Ovary (tissue), 9 donors: ENCODE results near the gene HIF3A. TPM values are rescaled to one million over a fixed set of nuclear protein-coding genes. Genes with fewer than 3 reads are reported as not detected.
"Not testable (repeated sequence)": the region's sequence is repeated elsewhere in the genome, so short reads cannot be mapped to it uniquely, and the experiment has no call there.

Experiments
- DNase-seq, 5 donors: peaks; one replicate each; pipeline ENCODE4 v3.0.0-alpha.2; 2019 to 2020
- H3K27ac ChIP-seq, 2 donors: fragments of 200-600 bp; one replicate each; pipeline versions ENCODE4 v1.5.1 to v1.8.0; 2019 to 2022
- H3K27me3 ChIP-seq: fragments of 200-600 bp; one replicate; pipeline ENCODE4 v1.8.0; 2022
- H3K36me3 ChIP-seq: fragments of 200-600 bp; sonication (generic); one replicate; pipeline ENCODE4 v1.5.1; 2019
- H3K4me1 ChIP-seq: one replicate; pipeline ENCODE4 v1.8.1; 2013; ENCODE audit warnings: mild to moderate bottlenecking, moderate library complexity; ENCODE audit not compliant: insufficient read depth
- H3K4me3 ChIP-seq: fragments of 200-600 bp; sonication (generic); one replicate; pipeline ENCODE4 v1.5.1; 2017
- H3K9me3 ChIP-seq, 2 donors: fragments of 200-600 bp in 1 of 2; sonication (generic) in 1 of 2; one replicate each; pipeline versions ENCODE4 v1.5.1 to v1.8.1; 2013 to 2019; ENCODE audit warnings: mild to moderate bottlenecking in 1 of 2, moderate library complexity in 1 of 2
- EP300 ChIP-seq: sonication (generic); formaldehyde crosslinking; IDR thresholded peaks from one replicate; pipeline ENCODE4 v1.6.1; 2017; ENCODE audit warnings: antibody characterized with exemption
- POLR2A ChIP-seq: fragments of 450-650 bp; IDR thresholded peaks from one replicate; pipeline ENCODE4 v1.6.1; 2017; ENCODE audit warnings: antibody characterized with exemption, mild to moderate bottlenecking, moderate library complexity
- WGBS, 3 donors: extraction: QIAGEN DNeasy Blood & Tissue Kit in 1 of 3; methylation state at CpG; one replicate each; pipeline versions ENCODE4 v1.1.5 to v1.1.7; 2013 to 2017; 5-methylcytosine and 5-hydroxymethylcytosine counted together
- intact Hi-C, 4 donors: fragments of 100-400 bp; cut with DNase I; formaldehyde crosslinking; loops; one replicate each; pipeline versions ENCODE4 v1.11.0 to v1.15.1; 2022 to 2023
- polyA plus RNA-seq, 2 donors: library from polyadenylated mRNA; stranded (reverse); fragments of 200-250 nt in 1 of 2; fragments of 350-450 nt in 1 of 2; fragmentation: Illumina TruSeq in 1 of 2; extraction: RNeasy Lipid Tissue Mini Kit (QIAGEN cat#74804) in 1 of 2; gene quantifications; one replicate each; pipeline ENCODE4 v1.2.3, GENCODE V29; 2013 to 2014
- total RNA-seq, 7 donors: library from RNA; depleted of rRNA in 2 of 7; stranded (reverse); fragments of >200 nt in 2 of 7; fragmentation: NEBNext Ultra II Directional in 3 of 7; extraction: Animal tissue kit (Norgen Biotek cat#: 25700) in 3 of 7; gene quantifications; one replicate each; pipeline versions ENCODE4 v1.1.0 to v1.2.4, GENCODE V29; 2016 to 2023
- TF ChIP-seq, protein P1 (sequence below), 3 donors: fragments of 450-650 bp in 2 of 3; fragments of 200-600 bp in 1 of 3; IDR thresholded peaks; one replicate each; pipeline versions ENCODE4 v1.5.1 to v1.8.0; 2016 to 2022; ENCODE audit warnings: antibody characterized with exemption in 3 of 3, mild to moderate bottlenecking in 1 of 3
- donor health status: DM: no; HTN: no; CAD: no; lungs with moderate emphysema.
- donor health status: DM: no; HTN: no; CAD: no.
- donor health status: Bipolar disorder and iron deficiency.
- donor health status: DM: yes; HTN: yes; CAD: no.
- donor health status: DM: no; HTN: no; CAD: no.
- donor health status: DM: yes; HTN: yes; CAD: no.

HIF3A gene
- total and polyA plus RNA-seq, 9 donors: 10.8 to 82.2 (median 40.9) TPM

DNA sequence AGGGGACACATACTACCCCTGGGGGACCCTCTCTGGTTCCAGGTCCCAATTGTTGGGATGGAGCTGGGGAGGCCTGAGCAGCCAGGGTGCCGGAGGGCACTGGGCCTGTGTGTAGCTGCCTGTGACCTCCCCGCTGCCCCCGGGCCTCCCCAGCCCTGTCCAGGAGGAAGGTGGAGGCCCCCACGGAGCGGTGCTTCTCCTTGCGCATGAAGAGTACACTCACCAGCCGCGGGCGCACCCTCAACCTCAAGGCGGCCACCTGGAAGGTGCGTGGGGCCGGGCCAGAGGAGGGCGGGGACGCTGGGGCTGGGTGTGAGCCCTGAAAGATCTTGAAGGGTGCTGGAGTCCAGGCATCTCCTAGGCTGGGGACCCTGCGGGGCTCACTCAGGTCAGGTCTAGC, 11.7 kb downstream of the HIF3A start:
- 93 to 97% (median 95%) methylated on average over 15 of the region's 15 CpGs for WGBS, 3 donors
- no peaks in the 10 kb centered on the region for H3K9me3 ChIP-seq
- intact Hi-C loops: loop anchor here in 1 of 4 donors (5.0 kb wide), 1 partner anchor 39 kb away; the partner anchor contains the start of gene PPP5C
- H3K4me1 ChIP-seq: no peaks in the 10 kb centered on the region
- H3K4me3 ChIP-seq: no peak overlapping the region
- H3K27ac ChIP-seq: no peak overlapping the region
- TF ChIP-seq, protein P1, sequence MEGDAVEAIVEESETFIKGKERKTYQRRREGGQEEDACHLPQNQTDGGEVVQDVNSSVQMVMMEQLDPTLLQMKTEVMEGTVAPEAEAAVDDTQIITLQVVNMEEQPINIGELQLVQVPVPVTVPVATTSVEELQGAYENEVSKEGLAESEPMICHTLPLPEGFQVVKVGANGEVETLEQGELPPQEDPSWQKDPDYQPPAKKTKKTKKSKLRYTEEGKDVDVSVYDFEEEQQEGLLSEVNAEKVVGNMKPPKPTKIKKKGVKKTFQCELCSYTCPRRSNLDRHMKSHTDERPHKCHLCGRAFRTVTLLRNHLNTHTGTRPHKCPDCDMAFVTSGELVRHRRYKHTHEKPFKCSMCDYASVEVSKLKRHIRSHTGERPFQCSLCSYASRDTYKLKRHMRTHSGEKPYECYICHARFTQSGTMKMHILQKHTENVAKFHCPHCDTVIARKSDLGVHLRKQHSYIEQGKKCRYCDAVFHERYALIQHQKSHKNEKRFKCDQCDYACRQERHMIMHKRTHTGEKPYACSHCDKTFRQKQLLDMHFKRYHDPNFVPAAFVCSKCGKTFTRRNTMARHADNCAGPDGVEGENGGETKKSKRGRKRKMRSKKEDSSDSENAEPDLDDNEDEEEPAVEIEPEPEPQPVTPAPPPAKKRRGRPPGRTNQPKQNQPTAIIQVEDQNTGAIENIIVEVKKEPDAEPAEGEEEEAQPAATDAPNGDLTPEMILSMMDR (IDR thresholded peaks at IDR 0.05): no peak
- TF ChIP-seq EP300: no peak
- TF ChIP-seq POLR2A: no peak
- no peaks in the 10 kb centered on the region for H3K27me3 ChIP-seq
- DNase-seq: no peak
- no peaks in the 10 kb centered on the region for H3K36me3 ChIP-seq

DNA sequence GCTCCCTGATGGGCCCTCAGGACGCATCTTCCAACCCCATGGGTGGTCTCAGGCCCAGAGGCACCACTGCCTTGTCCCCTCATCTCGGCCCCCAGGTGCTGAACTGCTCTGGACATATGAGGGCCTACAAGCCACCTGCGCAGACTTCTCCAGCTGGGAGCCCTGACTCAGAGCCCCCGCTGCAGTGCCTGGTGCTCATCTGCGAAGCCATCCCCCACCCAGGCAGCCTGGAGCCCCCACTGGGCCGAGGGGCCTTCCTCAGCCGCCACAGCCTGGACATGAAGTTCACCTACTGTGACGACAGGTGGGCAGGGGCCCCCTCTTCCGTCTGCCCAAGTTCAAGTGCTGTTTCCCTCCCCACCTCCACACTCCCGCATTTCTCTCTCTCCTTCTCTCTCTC, 12.2 kb downstream of the HIF3A start:
- WGBS, 3 donors: 78 to 84% (median 79%) methylated on average over 10 of the region's 10 CpGs
- DNase-seq: no peak
- H3K4me3 ChIP-seq: no peak overlapping the region
- H3K27ac ChIP-seq: no peak overlapping the region
- H3K36me3 ChIP-seq: no peaks in the 10 kb centered on the region
- H3K27me3 ChIP-seq: no peaks in the 10 kb centered on the region
- no peaks in the 10 kb centered on the region for H3K4me1 ChIP-seq
- no peaks in the 10 kb centered on the region for H3K9me3 ChIP-seq
- intact Hi-C loops: loop anchor here in 1 of 4 donors (5.0 kb wide), 1 partner anchor 38 kb away; the partner anchor contains the start of gene PPP5C
- TF ChIP-seq POLR2A: no peak
- no peak for TF ChIP-seq EP300
- TF ChIP-seq, protein P1 (IDR thresholded peaks at IDR 0.05): no peak

DNA sequence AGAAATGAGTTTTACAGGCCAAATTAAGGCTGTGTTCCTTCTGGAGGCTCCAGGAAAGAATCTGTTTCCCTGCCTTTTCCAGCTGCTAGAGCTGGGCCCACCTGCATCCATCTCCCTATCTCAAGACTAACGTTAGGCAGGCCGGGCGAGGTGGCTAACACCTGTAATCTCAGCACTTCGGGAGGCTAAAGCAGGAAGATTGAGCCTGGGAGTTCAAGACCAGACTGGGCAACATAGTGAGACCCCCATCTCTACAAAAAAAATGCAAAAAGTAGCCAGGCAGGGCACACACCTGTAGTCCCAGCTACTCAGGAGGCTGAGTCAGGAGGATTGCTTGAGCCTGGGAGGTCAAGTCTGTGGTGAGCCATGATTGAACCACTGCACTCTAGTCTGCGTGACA, 14.6 kb downstream of the HIF3A start:
- no peaks in the 10 kb centered on the region for H3K4me1 ChIP-seq
- 90 to 95% (median 95%) methylated on average over 5 of the region's 5 CpGs for WGBS, 3 donors
- intact Hi-C loops: no loop called here
- DNase-seq: no peak
- no peaks in the 10 kb centered on the region for H3K36me3 ChIP-seq
- no peak overlapping the region for H3K4me3 ChIP-seq
- TF ChIP-seq EP300 (no peak), POLR2A (no peak)
- H3K27ac ChIP-seq: no peak overlapping the region
- no peaks in the 10 kb centered on the region for H3K27me3 ChIP-seq
- H3K9me3 ChIP-seq: no peaks in the 10 kb centered on the region

DNA sequence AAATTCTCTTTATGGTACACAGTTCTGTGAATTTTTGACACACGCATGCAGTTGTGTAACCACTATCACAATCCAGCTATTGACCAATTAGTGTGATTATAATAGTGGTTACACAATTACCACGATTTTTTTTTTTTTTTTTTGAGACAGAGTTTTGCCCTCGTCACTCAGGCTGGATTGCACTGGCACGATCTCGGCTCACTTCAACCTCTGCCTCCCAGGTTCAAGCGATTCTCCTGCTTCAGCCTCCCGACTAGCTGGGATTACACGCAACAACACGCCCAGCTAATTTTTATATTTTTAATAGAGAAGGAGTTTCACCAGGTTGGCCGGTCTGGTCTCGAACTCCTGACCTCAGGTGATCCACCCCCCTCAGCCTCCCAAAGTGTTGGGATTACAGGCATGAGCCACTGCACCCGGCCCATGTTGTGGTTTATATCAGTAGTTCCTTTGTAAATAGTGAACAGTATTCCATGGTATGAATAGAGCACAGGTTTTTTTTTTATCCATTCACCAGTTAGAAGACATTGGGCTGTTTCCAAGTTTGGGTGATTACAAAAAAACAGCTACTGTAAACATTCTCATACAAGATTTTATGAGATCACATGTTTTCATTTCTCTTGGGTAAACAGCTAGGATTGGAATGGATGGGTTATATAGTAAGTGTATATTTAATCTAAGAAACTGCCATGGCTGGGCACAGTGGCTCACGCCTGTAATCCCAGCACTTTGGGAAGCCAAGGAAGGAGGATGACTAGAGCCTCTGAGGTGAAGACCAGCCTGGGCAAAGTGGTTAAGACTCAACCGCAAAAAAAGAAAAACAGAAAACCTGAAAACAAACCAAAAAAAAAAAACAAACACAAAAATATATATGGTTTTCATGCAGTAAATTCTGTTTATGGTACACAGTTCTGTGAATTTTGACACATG, 17.0 kb downstream of the HIF3A start:
- H3K36me3 ChIP-seq, H3K4me1 ChIP-seq, DNase-seq, H3K9me3 ChIP-seq, intact Hi-C loops, H3K4me3 ChIP-seq, H3K27ac ChIP-seq, H3K27me3 ChIP-seq: not testable (repeated sequence)
- WGBS, 3 donors: 71 to 81% (median 78%) methylated on average over 14 of the region's 14 CpGs

DNA sequence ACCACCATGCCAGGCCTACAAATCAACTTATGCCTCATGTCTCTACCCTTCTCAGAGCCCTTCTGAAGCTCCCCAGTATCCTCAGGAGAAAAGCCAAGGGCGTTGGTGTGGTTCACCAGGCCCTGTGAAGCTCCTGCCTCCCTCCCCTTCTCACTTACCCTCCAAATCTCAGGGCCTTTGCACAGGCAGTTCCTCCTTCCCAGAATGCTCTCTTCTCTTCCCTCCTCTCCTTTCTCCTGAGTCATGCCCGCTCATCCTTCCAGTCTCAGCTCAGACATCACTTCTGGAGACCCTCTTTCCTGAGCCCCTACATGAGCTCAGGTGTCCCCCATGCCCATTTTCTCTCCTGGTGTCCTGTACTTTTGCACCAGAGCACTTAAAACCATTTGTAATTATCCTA, 20.5 kb downstream of the HIF3A start:
- Histone ChIP-seq H3K27ac (no peak overlapping the region), H3K4me1 (no peaks in the 10 kb centered on the region), H3K9me3 (no peaks in the 10 kb centered on the region), H3K36me3 (no peaks in the 10 kb centered on the region), H3K4me3 (no peak overlapping the region), H3K27me3 (no peaks in the 10 kb centered on the region)
- intact Hi-C loops: no loop called here
- TF ChIP-seq EP300 (no peak), POLR2A (no peak)
- TF ChIP-seq, protein P1 (IDR thresholded peaks at IDR 0.05): no peak
- 78 to 83% (median 78%) methylated on average over 2 of the region's 2 CpGs for WGBS, 3 donors
- DNase-seq: no peak
